SIG-M5 (cell line): ENCODE results near the gene SUGCT.

Experiments
- DNase-seq: peaks from one replicate; lab custom pipeline; 2025; lab: John Stamatoyannopoulos, UW

The SUGCT gene

GRCh38 chr7:40329601-40330153 is 194.9 kb downstream of the SUGCT start:
- DNase-seq = no peak

- DNase-seq = no peak
Observed at GRCh38 chr7:40330408-40330807, 195.6 kb downstream of the SUGCT start.

GRCh38 chr7:40331915-40332314 is 197.1 kb downstream of the SUGCT start:
- DNase-seq = no peak

- no peak for DNase-seq
Observed at GRCh38 chr7:40332516-40332915, 197.7 kb downstream of the SUGCT start.

DNA sequence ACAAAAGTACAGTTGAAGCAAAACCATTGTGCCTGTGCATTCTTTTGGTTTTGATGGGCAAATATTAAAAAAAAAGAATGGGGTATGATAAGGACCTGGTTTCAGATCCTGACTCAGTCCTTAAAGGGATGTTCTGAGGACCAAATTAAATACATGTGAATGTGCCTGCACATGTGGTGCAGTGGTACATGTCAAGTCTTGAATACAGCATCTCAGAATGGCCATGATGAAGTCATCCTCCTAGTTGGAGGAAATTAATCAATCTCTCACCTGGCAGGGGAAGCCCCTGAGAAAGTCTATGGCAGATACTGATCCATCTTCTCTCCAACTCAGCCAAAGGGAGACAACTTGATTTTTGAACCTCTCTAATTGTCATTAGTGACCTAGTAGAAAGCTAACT is 207.0 kb downstream of the SUGCT start:
- DNase-seq = no peak

DNA sequence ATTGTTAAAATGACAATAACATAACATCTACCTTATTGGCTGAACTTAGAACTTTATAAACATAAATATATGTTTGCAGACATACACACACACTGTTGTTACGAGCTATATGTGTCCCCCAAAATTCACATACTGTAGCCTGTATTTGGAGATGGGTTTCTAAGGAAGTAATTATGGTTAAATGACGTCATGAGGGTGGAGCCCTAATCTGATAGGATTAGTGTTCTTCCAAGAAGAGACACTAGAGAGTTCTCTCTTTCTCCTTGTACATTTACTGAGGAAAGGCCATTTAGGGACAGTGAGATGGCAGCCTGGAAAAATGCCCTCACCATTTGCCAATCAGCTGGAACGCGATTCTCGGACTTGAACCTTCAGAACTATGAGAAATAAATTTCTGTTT is 211.7 kb downstream of the SUGCT start:
- DNase-seq = no peak

DNA sequence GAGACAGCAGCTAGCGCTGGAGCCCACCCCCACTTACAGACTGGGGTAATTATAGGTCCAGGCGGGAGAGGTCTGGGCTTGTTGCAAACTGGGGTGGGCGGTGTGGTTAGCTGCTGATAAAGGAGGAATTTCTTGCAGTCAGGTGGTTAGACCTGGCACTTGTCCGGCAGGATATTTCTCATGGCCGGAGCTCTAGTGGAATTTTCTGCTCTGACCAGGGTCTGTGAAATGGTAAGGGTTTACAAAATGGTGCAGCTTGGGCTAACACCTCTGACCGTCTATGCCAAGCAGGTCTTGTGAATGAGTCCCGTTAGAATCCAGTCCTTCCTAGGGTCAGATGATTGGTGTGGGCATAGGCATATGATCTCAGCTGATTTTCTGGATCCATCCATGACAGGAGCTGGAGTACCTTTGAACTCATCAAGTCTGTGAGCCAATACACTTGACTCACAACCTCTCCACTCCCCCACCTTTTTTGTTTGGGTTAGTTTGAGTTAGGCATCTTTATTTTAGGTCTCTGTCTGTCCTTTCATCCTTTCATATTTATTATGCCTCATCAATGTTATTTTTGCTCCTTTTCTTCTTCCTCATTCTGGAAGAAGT is 213.4 kb downstream of the SUGCT start:
- DNase-seq = no peak

DNA sequence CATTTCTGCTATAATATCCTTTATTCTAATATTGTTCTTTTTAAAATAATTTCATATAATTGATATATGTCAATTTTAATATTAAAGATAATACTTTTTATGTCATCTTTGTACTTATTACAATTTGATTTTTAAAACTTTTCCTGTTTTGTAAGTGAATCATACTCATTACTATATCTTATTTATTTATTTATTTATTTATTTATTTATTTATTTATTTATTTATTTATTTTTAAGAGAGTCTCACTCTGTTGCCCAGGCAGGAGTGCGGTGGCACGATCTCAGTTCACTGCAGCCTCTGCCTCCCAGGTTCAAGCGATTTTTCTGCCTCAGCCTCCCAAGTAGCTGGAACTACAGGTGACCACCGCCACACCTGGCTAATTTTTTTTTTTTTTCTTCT is 215.3 kb downstream of the SUGCT start:
- no peak for DNase-seq

DNA sequence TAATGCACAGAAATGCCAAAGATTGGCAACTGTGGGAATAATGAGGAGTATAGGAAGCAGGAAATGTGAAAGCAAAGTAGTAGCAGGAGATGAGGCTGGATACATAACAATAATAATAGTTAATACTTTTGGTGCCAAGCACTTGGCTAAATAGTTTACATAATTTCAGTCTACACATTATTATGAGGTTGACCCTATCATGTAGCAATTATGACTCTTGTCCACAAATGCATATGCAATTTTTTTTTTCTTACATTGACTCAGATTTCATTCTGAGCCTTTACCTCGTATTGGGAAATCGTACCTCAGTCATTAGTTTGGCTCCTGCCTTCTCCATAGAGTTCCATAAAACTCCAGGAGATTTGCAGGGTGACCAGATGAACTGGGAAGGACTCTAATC is 219.9 kb downstream of the SUGCT start:
- DNase-seq = no peak

- DNase-seq = no peak
Observed at GRCh38 chr7:40356312-40356711, 221.5 kb downstream of the SUGCT start.

- no peak for DNase-seq
Observed at GRCh38 chr7:40356871-40357709, 222.3 kb downstream of the SUGCT start.

DNA sequence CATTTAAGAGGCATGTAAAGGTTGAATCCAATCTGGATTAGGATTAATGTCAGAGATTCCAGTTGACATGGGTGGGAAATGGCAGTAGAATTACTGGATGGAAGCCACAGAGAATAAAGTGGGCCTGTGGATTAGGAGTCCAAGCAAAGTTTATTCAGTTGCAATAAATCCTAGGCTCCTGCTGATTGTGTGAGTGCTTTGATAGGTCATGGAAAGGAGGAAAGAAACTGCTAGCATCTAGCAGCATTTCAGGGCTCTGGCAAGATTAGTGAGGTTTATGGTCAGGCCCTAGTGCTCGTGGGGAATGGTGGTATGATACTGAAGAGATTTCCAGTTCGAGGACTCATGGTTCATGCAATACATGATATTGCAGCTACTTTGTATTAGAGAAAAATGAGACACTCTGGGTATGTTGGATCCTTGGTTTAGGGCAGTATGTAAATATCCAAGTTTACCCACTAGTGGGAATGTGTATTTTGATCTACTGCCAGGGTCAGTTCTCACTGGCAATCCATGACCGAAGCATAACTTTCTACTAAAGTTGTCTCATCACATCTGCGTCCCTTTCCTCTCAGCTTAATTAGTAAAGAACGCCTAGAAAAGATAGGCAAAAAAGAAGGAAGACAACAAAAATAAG is 235.0 kb downstream of the SUGCT start:
- DNase-seq = no peak

GRCh38 chr7:40371806-40372440 is 237.1 kb downstream of the SUGCT start:
- no peak for DNase-seq

- no peak for DNase-seq
Observed at GRCh38 chr7:40374575-40374974, 239.8 kb downstream of the SUGCT start.

DNA sequence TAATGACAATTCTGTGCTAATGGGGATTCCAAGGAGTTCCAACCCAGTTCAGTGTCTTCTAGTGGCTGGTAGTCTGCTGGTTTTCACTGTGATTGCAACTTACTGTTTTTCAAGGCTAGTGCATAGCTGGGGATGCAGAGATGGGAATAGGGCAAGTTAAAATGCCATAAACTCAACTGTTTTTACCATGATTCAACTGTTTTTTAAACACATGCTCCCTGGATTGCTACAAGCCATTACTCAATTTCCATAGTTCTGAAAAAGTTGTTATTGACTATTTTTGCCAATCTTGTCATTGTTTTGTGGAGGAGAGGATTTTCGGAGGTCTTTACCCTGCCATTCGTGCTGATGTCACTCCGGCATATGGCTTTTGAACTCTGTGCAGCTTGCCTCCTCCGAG is 245.3 kb downstream of the SUGCT start:
- DNase-seq = no peak

- DNase-seq = no peak
Observed at GRCh38 chr7:40382145-40382544, 247.3 kb downstream of the SUGCT start.

DNA sequence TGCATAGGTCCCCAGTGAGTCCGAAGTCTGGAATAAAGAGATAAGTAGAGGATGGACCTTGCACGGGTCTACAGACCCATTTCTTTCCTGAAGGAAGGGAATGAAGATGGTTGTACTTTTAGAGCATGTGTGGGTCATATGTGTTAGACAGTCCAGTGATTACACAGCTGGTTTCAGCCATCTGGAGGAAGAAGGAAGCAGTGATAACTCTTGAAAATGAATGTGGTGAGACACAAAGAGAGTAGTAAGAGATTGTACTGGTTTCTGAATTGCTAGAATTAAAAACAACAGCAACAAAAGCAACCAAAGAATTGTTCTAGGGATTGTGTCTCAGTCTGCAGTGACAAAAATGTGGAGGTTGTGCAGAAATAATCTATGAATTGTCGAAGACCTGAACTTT is 258.9 kb downstream of the SUGCT start:
- DNase-seq = no peak

DNA sequence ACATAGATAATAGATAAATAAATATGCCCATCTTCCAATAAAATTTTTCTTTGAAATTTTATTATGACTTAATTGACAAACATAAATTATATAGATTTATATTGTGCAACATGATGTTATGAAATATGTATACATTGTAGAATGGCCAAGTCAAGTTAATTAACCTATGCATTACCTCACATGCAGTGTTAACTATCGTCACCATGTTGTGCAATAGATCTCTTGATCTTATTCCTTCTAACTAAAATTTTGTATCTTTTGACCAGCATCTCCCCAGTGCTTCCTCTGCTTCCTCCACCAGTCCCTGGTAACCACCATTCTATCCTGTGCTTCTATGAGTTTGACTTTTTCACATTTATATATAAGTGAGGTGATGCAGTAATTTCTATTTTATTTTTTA is 259.6 kb downstream of the SUGCT start:
- DNase-seq = no peak

GRCh38 chr7:40400525-40400924 is 265.7 kb downstream of the SUGCT start:
- no peak for DNase-seq

DNA sequence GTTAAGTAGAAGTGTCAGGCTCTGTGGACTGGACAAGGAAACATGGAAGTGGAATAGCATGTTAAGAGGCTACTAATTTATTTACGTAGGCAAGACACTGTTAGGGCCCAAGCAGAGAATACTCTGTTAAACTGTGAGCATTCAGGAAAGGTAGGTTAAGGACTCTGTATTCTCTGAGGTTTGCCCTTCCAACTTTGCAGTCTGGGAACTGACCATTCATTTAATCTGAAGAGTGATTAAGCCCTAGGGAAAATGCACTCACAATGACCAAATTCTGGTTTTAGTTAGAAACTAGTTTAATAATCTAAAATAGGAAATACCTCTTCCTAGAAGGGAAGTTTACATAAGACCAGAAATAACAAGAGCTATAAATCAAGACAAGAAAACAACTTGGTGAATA is 266.6 kb downstream of the SUGCT start:
- no peak for DNase-seq

GRCh38 chr7:40402661-40403060 is 267.9 kb downstream of the SUGCT start:
- DNase-seq = no peak

GRCh38 chr7:40403703-40404476 is 269.1 kb downstream of the SUGCT start:
- DNase-seq = no peak
